Osteocyte (in vitro differentiated cells): ENCODE data around the gene BNC2. TPM values are rescaled to one million over a fixed set of nuclear protein-coding genes. Genes with fewer than 3 reads are reported as not detected.
A peak's percentile ranks its signal among the peaks of the same experiment; 100 is the strongest.

ENCODE experiments used
- DNase-seq: peaks from one replicate; pipeline ENCODE4 v3.0.0; 2021; ENCODE audit warnings: mixed read lengths; ENCODE audit not compliant: unreplicated experiment; ENCODE audit errors: extremely low spot score
- H3K27ac Mint-ChIP-seq: one replicate; pipeline ENCODE4 v1.8.0; 2021; ENCODE audit warnings: mild to moderate bottlenecking, mixed read lengths; ENCODE audit not compliant: unreplicated experiment
- H3K27me3 Mint-ChIP-seq: one replicate; pipeline ENCODE4 v1.8.0; 2021; ENCODE audit warnings: mixed read lengths; ENCODE audit not compliant: unreplicated experiment
- H3K36me3 Mint-ChIP-seq: one replicate; pipeline ENCODE4 v1.8.0; 2021; ENCODE audit warnings: mixed read lengths; ENCODE audit not compliant: unreplicated experiment
- H3K4me1 Mint-ChIP-seq: one replicate; pipeline ENCODE4 v1.8.0; 2021; ENCODE audit warnings: mixed read lengths; ENCODE audit not compliant: unreplicated experiment
- H3K4me3 Mint-ChIP-seq: one replicate; pipeline ENCODE4 v1.8.0; 2021; ENCODE audit warnings: mild to moderate bottlenecking, moderate library complexity, mixed read lengths; ENCODE audit not compliant: unreplicated experiment
- H3K9me3 Mint-ChIP-seq: one replicate; pipeline ENCODE4 v1.8.0; 2021; ENCODE audit warnings: mixed read lengths; ENCODE audit not compliant: unreplicated experiment
- total RNA-seq: library from RNA; stranded (reverse); gene quantifications from 2 replicates; pipeline ENCODE4 v1.2.1, GENCODE V29; 2021
- TF ChIP-seq, protein P1 (sequence below): fragments of 200-600 bp; sonication (generic); IDR thresholded peaks from 2 replicates; pipeline ENCODE4 v1.5.0; 2021; ENCODE audit warnings: antibody characterized with exemption, mild to moderate bottlenecking, moderate library complexity

The BNC2 gene
- total RNA-seq, 1 donor from 2014 or later = 66.5 TPM

GRCh38 chr9:16680541-16680940, 189.9 kb downstream of the BNC2 start:
- Mint-ChIP-seq H3K27me3 (no peaks in the 10 kb centered on the region), H3K4me3 (peak overlapping the region; percentile 41), H3K9me3 (no peaks in the 10 kb centered on the region), H3K4me1 (peaks cover 66% of the 10 kb centered on the region), H3K27ac (peak overlapping the region; percentile 89), H3K36me3 (peaks cover 6% of the 10 kb centered on the region)
- DNase-seq = no peak
- TF ChIP-seq, protein P1, sequence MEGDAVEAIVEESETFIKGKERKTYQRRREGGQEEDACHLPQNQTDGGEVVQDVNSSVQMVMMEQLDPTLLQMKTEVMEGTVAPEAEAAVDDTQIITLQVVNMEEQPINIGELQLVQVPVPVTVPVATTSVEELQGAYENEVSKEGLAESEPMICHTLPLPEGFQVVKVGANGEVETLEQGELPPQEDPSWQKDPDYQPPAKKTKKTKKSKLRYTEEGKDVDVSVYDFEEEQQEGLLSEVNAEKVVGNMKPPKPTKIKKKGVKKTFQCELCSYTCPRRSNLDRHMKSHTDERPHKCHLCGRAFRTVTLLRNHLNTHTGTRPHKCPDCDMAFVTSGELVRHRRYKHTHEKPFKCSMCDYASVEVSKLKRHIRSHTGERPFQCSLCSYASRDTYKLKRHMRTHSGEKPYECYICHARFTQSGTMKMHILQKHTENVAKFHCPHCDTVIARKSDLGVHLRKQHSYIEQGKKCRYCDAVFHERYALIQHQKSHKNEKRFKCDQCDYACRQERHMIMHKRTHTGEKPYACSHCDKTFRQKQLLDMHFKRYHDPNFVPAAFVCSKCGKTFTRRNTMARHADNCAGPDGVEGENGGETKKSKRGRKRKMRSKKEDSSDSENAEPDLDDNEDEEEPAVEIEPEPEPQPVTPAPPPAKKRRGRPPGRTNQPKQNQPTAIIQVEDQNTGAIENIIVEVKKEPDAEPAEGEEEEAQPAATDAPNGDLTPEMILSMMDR = no peak

DNA sequence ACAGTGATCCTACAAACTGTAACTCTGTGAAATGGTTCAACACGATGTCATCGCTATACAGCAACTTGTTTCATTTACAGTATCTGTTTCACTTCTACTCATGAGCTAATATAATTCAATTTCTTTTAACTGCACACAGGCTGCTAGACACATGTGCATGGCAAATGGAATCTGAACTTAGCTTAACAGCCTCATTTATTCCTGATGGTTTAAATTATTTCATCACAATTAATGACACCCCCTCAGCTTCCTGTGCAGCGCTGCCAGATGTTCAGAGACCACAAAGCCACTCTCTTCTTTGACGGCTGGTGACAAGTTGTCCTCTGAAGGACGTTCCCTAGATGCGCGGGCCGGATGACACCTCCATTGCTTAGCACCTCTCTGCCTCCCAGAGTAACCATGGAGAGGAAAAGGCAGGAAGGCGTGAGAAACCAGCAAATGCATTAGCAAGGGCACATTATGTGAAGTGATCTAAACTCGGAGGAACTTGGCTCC, 191.1 kb downstream of the BNC2 start:
- Mint-ChIP-seq H3K9me3 (no peaks in the 10 kb centered on the region), H3K36me3 (peaks cover 3% of the 10 kb centered on the region), H3K4me1 (peaks cover 72% of the 10 kb centered on the region), H3K27ac (peak overlapping the region; percentile 70), H3K27me3 (no peaks in the 10 kb centered on the region), H3K4me3 (no peak overlapping the region)
- no peak for DNase-seq
- TF ChIP-seq, protein P1 = no peak

DNA sequence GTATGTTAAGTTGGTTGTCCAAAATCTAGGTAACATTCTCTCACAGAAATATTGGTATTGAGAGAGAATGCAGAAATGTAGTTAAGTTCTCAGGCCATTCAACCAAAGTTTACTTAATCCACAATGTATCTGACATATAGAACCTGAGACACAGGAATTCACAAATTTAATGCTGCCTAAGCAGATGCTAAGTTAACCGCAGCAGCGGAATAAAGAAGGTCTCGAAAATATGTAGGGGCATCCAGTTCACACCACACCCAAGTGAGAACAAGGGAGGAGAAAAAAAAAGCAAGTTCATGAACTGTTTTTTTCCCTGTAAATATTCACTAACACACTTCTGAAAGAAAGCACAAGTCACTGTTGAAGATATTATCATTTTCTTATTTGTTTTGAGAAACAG, 194.0 kb downstream of the BNC2 start:
- Mint-ChIP-seq H3K36me3 (peaks cover 3% of the 10 kb centered on the region), H3K9me3 (no peaks in the 10 kb centered on the region), H3K27ac (peak overlapping the region; percentile 25), H3K4me1 (peaks cover 72% of the 10 kb centered on the region), H3K27me3 (no peaks in the 10 kb centered on the region), H3K4me3 (no peak overlapping the region)
- no peak for DNase-seq
- TF ChIP-seq, protein P1 = no peak

- Mint-ChIP-seq H3K4me3 (no peak overlapping the region), H3K27ac (peak overlapping the region; percentile 50), H3K36me3 (peaks cover 5% of the 10 kb centered on the region), H3K4me1 (peaks cover 74% of the 10 kb centered on the region), H3K9me3 (no peaks in the 10 kb centered on the region), H3K27me3 (no peaks in the 10 kb centered on the region)
- TF ChIP-seq, protein P1 = no peak
- DNase-seq = no peak
Measured at GRCh38 chr9:16675131-16675530, 195.3 kb downstream of the BNC2 start.

- H3K27ac Mint-ChIP-seq = peak overlapping the region; percentile 7
- no peaks in the 10 kb centered on the region for H3K9me3 Mint-ChIP-seq
- peaks cover 2% of the 10 kb centered on the region for H3K36me3 Mint-ChIP-seq
- H3K4me3 Mint-ChIP-seq = no peak overlapping the region
- no peaks in the 10 kb centered on the region for H3K27me3 Mint-ChIP-seq
- peaks cover 67% of the 10 kb centered on the region for H3K4me1 Mint-ChIP-seq
- DNase-seq = no peak
- TF ChIP-seq, protein P1 = no peak
Measured at GRCh38 chr9:16673171-16673570, 197.3 kb downstream of the BNC2 start.
